ENCODE measurements around the gene PRKCZ.

DNA sequence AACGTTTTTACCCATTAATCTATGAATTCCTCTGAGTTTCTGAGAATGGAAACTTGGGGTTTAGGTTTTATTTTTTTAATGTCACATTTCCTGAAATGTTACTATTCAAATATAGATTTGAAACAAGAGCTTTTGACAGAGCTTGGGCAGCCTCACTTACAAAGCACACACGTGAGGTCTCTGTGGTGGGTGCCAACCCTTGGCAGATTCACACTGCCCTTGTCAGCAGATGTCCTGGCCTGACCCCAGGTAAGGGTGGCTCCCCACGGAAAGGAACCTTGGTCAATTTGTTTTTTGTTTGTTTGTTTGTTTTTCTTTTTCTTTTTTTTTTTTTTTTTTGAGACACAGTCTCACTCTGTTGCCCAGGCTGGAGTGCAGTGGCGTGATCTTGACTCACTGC is 90.8 kb downstream of the PRKCZ start:
- TF ChIP-seq, protein P1, sequence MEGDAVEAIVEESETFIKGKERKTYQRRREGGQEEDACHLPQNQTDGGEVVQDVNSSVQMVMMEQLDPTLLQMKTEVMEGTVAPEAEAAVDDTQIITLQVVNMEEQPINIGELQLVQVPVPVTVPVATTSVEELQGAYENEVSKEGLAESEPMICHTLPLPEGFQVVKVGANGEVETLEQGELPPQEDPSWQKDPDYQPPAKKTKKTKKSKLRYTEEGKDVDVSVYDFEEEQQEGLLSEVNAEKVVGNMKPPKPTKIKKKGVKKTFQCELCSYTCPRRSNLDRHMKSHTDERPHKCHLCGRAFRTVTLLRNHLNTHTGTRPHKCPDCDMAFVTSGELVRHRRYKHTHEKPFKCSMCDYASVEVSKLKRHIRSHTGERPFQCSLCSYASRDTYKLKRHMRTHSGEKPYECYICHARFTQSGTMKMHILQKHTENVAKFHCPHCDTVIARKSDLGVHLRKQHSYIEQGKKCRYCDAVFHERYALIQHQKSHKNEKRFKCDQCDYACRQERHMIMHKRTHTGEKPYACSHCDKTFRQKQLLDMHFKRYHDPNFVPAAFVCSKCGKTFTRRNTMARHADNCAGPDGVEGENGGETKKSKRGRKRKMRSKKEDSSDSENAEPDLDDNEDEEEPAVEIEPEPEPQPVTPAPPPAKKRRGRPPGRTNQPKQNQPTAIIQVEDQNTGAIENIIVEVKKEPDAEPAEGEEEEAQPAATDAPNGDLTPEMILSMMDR (IDR thresholded peaks at IDR 0.05; ENCODE audit: insufficient read depth, low read length) = no peak
- TF ChIP-seq, protein P2, sequence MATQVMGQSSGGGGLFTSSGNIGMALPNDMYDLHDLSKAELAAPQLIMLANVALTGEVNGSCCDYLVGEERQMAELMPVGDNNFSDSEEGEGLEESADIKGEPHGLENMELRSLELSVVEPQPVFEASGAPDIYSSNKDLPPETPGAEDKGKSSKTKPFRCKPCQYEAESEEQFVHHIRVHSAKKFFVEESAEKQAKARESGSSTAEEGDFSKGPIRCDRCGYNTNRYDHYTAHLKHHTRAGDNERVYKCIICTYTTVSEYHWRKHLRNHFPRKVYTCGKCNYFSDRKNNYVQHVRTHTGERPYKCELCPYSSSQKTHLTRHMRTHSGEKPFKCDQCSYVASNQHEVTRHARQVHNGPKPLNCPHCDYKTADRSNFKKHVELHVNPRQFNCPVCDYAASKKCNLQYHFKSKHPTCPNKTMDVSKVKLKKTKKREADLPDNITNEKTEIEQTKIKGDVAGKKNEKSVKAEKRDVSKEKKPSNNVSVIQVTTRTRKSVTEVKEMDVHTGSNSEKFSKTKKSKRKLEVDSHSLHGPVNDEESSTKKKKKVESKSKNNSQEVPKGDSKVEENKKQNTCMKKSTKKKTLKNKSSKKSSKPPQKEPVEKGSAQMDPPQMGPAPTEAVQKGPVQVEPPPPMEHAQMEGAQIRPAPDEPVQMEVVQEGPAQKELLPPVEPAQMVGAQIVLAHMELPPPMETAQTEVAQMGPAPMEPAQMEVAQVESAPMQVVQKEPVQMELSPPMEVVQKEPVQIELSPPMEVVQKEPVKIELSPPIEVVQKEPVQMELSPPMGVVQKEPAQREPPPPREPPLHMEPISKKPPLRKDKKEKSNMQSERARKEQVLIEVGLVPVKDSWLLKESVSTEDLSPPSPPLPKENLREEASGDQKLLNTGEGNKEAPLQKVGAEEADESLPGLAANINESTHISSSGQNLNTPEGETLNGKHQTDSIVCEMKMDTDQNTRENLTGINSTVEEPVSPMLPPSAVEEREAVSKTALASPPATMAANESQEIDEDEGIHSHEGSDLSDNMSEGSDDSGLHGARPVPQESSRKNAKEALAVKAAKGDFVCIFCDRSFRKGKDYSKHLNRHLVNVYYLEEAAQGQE (IDR thresholded peaks at IDR 0.05; ENCODE audit: insufficient replicate concordance, low read depth) = no peak

Measured in HL-60 (cell line).